CMK (cell line): ENCODE data around the gene HDAC10.

Source experiments
- DNase-seq: peaks from one replicate; pipeline ENCODE4 v3.0.0-alpha.2; 2010; ENCODE audit warnings: low read depth

HDAC10 gene

GRCh38 chr22:50255607-50256006 lies 4.5 kb upstream of the HDAC10 start:
- no peak for DNase-seq

GRCh38 chr22:50255099-50255498 lies 4.0 kb upstream of the HDAC10 start:
- no peak for DNase-seq

DNA sequence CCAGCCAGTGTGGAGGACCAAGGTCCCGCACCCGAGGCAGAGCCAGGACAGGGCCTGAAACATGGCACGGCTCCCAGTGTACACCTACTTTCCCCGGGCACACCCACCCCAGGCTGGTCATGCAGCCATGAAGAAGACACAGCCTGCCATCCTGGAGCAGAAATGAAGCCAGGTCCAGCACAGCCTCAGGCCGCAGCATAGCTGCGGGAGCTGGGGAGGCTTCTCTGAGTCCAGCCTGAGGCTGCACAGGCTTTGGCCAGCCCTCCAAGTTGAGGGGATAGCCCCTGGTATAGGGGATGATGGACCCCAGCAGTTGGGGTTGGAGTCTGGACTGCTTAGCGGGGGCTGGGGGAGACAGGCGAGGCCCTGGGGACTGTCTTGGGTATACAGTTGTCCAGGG lies 2.9 kb upstream of the HDAC10 start:
- DNase-seq = no peak

DNA sequence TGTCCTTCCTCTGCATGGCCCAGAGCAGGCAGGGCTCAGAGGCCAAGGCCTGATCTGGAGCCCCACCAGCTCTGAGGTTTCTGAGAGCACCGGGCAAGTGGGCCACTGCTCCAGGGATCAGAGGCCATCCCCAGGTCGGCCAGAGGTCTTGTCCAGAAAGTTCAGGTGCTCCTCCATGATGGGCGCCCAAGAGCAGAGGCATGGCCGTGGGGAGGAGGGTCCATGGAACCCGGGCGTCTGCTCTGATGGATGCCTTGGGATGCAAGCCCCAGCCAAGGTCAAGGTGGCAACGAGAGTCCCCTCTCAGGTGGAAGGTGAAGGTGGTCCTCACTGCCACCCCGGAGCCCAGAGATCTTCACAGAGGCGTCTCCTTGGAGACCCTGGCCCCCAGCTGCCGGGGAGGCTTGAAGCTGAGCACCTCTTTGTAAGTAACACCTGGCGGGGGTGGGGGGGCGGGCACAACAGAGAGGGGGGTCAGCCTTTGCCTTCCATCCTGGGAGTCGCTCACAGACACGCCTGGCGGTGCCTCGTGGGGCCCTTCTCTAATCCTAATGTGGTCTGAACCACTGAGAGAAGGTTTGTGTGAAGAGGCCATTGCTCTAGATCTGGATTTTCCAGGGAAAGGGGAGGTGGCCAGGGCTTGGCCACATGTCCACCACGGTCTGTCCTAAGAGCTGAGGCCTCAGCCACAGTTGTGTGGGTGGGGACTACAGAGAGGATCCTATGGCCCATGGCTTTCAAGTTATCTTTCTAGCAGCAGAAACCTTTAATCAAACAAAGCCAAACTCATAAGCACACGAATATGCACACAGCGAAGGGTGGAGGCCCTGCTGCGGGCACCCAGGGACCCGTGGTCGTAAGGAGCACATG lies 2.2 kb upstream of the HDAC10 start:
- DNase-seq = no peak

- DNase-seq = no peak
Observed at GRCh38 chr22:50252082-50253045, 1.3 kb upstream of the HDAC10 start.

DNA sequence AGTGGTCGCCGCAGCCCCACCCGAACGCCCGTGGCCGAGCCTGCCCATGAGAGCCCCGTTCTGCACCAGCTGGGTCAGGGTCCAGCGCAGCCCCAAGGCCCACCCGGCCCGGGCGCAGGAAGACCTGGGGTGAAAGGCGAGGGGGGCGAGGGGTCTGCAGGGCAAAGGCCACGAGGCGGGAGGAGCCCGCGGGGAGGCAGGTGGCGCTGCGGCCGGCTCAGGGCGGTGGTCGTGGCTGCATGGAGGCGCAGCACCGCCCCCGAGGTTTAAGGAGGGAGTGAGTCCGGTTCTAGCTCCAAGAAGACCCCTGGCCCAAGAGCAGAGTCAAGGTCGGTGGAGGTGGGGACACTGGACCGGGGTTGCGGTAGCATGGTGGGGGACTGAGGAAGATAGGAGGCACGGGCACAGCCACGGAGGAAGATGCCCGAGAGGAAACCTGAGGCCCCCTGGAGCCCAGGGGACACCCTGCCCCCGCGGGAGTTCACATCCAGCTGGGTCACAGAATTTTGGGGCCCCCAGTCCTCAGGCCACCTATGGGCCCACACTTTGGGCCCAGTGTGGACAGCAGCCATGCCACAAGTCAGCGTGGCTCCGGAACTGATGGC lies 514 bp upstream of the HDAC10 start:
- DNase-seq = no peak

- no peak for DNase-seq
Observed at GRCh38 chr22:50250249-50250554, 863 bp downstream of the HDAC10 start.

DNA sequence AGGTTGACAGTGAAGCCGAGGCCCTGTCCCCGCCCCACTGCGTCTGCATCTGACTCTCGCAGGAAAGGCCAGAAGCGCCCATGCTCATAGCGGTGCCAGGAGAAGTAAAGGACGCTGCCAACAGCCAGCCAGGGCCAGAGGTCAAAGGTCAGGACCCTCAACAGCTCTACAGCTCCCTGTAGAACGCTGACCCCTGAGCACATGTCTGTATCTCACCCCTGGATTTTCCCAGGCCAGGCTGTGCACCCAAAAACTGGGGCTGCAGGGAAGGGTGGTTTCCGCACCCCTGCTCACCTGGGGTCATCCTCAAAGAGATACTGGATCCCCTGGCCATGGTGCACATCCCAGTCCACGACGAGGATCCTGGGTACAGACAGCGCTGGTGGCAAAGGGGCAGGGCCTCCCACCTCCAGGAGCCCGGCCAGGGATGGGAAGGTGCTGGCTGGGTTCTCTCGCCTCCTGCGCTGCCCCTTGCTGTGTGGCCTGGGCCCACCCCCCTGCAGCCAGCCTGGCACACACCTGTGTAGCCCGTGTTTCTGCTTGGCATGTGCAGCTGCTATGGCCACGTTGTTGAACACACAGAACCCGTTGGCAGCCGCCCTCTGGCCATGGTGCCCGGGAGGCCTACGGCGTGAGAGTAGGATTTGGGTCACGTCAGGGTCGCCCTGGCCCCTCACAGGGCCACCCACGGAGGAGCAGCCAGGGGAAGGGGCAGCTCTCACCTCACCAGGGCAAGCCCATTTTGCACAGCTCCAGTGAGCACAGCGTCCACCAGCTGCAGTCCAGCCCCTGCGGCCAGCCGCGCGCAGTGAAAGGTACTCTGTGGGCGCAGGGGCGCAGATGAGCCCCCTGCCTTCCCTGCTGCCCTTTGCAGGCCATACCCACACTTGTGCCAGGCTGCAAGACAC lies 1.5 kb downstream of the HDAC10 start:
- DNase-seq = no peak

- no peak for DNase-seq
Observed at GRCh38 chr22:50248196-50249081, 2.6 kb downstream of the HDAC10 start.

GRCh38 chr22:50247748-50248147 lies 3.3 kb downstream of the HDAC10 start:
- no peak for DNase-seq

GRCh38 chr22:50246242-50247175 lies 4.6 kb downstream of the HDAC10 start:
- no peak for DNase-seq

DNA sequence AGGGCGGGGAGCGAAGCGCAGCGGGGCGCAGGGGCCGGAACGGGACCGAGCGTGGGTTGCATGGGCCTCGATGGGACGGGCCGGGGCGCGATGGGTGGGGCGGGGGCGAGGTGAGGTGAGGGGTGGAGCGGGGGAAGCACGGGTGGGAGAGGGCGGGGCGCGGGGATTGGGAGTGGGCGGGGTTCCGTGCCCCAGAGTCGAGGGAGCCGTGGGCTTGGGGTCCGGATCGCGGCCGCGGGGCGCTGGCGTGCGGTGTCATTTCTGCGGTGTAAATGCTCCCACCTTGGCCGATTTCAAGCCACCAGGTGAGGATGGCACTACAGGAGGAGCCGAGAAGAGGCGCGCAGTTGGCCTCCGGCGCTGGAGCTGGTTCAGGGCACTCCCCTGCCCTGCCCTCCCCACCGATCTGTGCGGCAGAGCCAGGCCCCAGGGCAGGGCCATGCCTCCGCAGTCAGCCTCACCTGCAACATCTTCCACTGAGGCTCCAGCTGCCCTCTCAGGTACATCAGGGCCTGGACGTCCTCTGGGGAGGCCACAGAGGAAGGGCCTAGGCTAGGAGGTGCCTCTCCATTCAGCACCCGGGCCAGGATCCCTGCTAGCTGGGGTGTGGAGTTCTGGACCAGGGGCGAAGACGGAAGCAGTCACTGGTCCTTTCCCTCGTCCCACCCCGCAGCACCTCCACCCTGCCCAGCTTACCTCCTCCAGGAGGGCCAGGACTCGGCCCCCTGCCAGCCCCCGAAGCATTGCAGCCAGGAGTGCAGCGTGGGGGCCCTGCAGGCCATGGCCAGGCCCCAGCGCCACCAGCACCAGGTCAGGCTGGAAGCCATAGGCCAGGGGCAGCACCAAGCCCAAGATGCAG lies 5.6 kb downstream of the HDAC10 start:
- DNase-seq = no peak

- DNase-seq = no peak
Observed at GRCh38 chr22:50244420-50245213, 6.4 kb downstream of the HDAC10 start, which contains the start of gene TUBGCP6. TSS of gene TUBGCP6 (minus strand) at chr22:50245023. CDS start at chr22:50244459, 564 bp downstream.

- no peak for DNase-seq
Observed at GRCh38 chr22:50243685-50244419, 7.2 kb downstream of the HDAC10 start.

DNA sequence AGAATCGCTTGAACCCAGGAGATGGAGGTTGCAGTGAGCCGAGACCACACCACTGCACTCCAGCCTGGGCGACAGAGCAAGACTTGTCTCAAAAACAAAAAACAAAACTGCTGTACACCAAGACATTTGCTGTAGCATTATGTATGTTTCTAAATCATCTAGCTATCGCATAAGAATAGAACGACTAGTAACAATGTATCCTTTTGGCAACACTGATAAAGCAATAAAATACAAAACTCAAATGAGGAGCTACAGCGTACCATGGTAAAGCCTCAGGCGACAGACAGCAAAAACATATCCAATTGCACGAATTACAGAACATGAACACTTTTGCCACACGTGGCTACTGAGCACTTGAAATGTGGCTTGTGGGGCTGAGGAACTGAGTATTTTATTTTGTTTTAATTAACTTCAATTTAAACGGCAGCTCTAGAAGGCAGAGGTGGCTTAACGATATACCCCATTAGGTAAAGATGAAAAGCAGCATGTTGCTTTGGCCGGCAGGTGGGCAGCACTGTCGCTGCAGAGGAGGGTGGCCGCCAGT lies 8.6 kb downstream of the HDAC10 start:
- no peak for DNase-seq

DNA sequence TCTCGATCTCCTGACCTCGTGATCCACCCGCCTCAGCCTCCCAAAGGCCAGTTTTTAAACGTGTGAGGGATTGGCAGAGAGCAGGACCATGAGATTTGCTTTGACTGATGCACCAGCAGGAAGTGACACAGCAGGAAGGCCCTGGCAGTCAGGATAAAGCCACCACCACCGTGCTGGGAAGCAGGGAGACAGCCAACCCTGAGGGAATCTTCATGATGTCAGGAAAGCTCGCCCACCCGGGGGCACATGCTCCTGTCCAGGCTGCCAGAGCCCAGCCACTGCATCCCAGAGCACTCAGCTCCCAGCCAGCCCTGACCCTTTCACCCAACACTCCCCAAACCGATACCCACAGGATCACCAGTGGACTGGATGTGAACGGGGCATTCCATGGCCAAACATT lies 12.3 kb downstream of the HDAC10 start:
- DNase-seq = no peak
